Osteoblast (primary cell): Measurements from ENCODE around the gene SGPP2. TPM values are rescaled to one million over a fixed set of nuclear protein-coding genes. Genes with fewer than 3 reads are reported as not detected.

Experiments
- DNase-seq: peaks from one replicate; pipeline ENCODE4 v3.0.0; 2011; ENCODE audit warnings: low spot score, mixed read lengths; ENCODE audit not compliant: insufficient read length; ENCODE audit errors: missing footprints
- H2AFZ ChIP-seq: 2 replicates; pipeline ENCODE4 v1.6.0; 2011; ENCODE audit warnings: mild to moderate bottlenecking, low read length
- H3K27ac ChIP-seq: 2 replicates; pipeline ENCODE4 v1.5.1; 2011; ENCODE audit warnings: mild to moderate bottlenecking, low read depth, low read length, moderate library complexity
- H3K27me3 ChIP-seq: 2 replicates; pipeline ENCODE4 v1.6.0; 2012; ENCODE audit warnings: mild to moderate bottlenecking, control low read depth, inconsistent platforms, low read length, moderate library complexity; ENCODE audit not compliant: insufficient read depth
- H3K36me3 ChIP-seq: 2 replicates; pipeline ENCODE4 v1.5.1; 2011; ENCODE audit warnings: mild to moderate bottlenecking, low read length, control low read depth, moderate library complexity; ENCODE audit not compliant: insufficient read depth
- H3K4me1 ChIP-seq: 2 replicates; pipeline ENCODE4 v1.5.1; 2011; ENCODE audit warnings: mild to moderate bottlenecking, low read length, control low read depth, moderate library complexity; ENCODE audit not compliant: insufficient read depth
- H3K4me2 ChIP-seq: 2 replicates; pipeline ENCODE4 v1.6.0; 2011; ENCODE audit warnings: mild to moderate bottlenecking, low read length; ENCODE audit not compliant: insufficient read depth
- H3K4me3 ChIP-seq: fragments of 200-600 bp; sonication (generic); 3 replicates; pipeline ENCODE4 v1.5.1; 2012; ENCODE audit warnings: mild to moderate bottlenecking, low read length, inconsistent platforms; ENCODE audit not compliant: insufficient read depth
- H3K79me2 ChIP-seq: 2 replicates; pipeline ENCODE4 v1.6.0; 2012; ENCODE audit warnings: mild to moderate bottlenecking, low read length, control low read depth, inconsistent platforms; ENCODE audit not compliant: insufficient read depth
- H3K9me3 ChIP-seq: 2 replicates; pipeline ENCODE4 v1.5.1; 2011; ENCODE audit warnings: low read depth, low read length, control low read depth
- H4K20me1 ChIP-seq: 2 replicates; pipeline ENCODE4 v1.6.0; 2012; ENCODE audit warnings: mild to moderate bottlenecking, low read length, control low read depth; ENCODE audit not compliant: insufficient read depth
- total RNA-seq: library from RNA; depleted of rRNA; stranded (reverse); fragments of >200 nt; gene quantifications from 2 replicates; pipeline ENCODE4 v1.2.3, GENCODE V29; 2012
- TF ChIP-seq, protein P1 (sequence below): IDR thresholded peaks from 2 replicates; pipeline ENCODE4 v1.5.1; 2011; ENCODE audit warnings: mild to moderate bottlenecking, low read depth, low read length, moderate library complexity; ENCODE audit errors: extremely low read depth

The SGPP2 gene
- total RNA-seq, 1 donor: not detected

DNA sequence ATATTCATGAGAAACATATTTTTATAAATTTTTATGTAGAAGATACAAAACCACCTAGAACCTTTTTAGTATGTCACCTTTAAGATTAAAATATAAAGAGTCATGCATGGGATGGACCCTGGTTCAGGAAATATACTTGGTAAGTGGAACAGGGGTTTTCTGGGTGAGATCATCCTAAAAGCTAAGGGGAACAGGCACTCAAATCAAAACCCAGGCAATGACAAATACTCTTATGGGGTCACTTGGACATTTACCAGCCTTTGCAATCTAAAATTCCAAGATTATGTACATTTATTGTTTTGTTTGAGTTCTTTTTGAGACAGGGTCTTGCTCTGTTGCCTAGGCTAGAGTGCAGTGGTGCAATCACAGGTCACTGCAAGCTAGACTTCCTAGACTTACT is 65.8 kb downstream of the SGPP2 start:
- Histone ChIP-seq H3K9me3 (no peaks in the 10 kb centered on the region), H3K79me2 (no peaks in the 10 kb centered on the region), H3K4me3 (no peak overlapping the region), H3K27me3 (no peaks in the 10 kb centered on the region), H3K4me2 (no peak overlapping the region), H2AFZ (no peak overlapping the region), H3K4me1 (no peaks in the 10 kb centered on the region), H3K36me3 (no peaks in the 10 kb centered on the region), H4K20me1 (no peaks in the 10 kb centered on the region), H3K27ac (no peak overlapping the region)
- no peak for DNase-seq
- TF ChIP-seq, protein P1, sequence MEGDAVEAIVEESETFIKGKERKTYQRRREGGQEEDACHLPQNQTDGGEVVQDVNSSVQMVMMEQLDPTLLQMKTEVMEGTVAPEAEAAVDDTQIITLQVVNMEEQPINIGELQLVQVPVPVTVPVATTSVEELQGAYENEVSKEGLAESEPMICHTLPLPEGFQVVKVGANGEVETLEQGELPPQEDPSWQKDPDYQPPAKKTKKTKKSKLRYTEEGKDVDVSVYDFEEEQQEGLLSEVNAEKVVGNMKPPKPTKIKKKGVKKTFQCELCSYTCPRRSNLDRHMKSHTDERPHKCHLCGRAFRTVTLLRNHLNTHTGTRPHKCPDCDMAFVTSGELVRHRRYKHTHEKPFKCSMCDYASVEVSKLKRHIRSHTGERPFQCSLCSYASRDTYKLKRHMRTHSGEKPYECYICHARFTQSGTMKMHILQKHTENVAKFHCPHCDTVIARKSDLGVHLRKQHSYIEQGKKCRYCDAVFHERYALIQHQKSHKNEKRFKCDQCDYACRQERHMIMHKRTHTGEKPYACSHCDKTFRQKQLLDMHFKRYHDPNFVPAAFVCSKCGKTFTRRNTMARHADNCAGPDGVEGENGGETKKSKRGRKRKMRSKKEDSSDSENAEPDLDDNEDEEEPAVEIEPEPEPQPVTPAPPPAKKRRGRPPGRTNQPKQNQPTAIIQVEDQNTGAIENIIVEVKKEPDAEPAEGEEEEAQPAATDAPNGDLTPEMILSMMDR: no peak

DNA sequence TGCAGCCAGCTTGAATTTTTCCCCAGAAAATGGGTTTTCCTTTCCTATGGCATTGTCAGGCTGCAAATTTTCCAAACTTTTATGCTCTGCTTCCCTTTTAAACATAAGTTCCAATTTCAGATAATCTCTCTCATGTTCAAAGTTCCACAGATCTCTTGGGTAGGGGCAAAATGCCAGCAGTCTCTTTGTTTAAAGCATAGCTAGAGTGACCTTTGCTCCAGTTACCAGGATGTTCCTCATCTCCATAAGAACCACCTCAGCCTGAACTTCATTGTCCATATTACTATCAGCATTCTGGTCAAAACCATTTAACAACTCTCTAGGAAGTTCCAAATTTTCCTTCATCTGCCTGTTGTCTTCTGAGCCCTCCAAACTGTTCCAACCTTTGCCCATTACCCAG is 68.3 kb downstream of the SGPP2 start:
- TF ChIP-seq, protein P1: no peak
- no peak overlapping the region for H2AFZ ChIP-seq
- no peaks in the 10 kb centered on the region for H3K27me3 ChIP-seq

DNA sequence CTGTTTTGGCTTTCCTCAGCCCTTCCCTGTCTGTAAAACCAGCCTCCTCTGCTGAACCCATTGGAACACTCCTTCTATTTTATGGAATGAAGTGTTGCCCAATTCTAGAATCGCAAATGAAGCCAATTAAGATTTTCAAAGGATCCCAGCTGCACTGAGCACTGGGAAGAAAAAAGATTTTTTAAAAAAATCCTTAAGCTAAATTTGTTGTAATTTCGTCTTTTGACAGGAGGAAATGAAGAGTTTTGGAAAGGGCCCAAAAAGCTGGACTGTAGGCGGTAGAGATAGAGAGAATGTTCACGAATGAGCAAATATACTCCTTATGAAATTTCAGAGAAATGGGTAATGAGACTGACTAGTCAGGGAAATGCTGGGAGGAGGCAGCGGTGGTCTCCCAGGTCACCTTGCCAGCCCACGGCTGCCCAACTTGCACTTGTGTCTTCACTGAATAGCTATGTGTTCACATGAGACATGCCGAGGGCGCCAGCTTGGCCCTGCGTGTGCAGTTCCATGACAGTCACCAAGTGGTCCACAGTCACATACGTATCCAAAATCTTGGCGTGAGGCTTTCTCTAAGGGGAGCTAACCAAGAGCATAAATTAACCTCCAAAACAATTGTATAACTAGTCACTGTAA is 69.9 kb downstream of the SGPP2 start:
- Histone ChIP-seq H3K4me2 (no peak overlapping the region), H2AFZ (no peak overlapping the region), H3K9me3 (no peaks in the 10 kb centered on the region), H3K4me3 (no peak overlapping the region), H4K20me1 (no peaks in the 10 kb centered on the region), H3K4me1 (no peaks in the 10 kb centered on the region), H3K79me2 (no peaks in the 10 kb centered on the region), H3K36me3 (no peaks in the 10 kb centered on the region), H3K27me3 (no peaks in the 10 kb centered on the region), H3K27ac (no peak overlapping the region)
- TF ChIP-seq, protein P1: no peak
- no peak for DNase-seq

More for the DNA sequence above, 68.3 kb downstream of the SGPP2 start:
- Histone ChIP-seq H3K36me3 (no peaks in the 10 kb centered on the region), H3K27ac (no peak overlapping the region), H3K79me2 (no peaks in the 10 kb centered on the region), H3K4me2 (no peak overlapping the region), H3K9me3 (no peaks in the 10 kb centered on the region), H4K20me1 (no peaks in the 10 kb centered on the region), H3K4me3 (no peak overlapping the region), H3K4me1 (no peaks in the 10 kb centered on the region)
- DNase-seq: no peak

DNA sequence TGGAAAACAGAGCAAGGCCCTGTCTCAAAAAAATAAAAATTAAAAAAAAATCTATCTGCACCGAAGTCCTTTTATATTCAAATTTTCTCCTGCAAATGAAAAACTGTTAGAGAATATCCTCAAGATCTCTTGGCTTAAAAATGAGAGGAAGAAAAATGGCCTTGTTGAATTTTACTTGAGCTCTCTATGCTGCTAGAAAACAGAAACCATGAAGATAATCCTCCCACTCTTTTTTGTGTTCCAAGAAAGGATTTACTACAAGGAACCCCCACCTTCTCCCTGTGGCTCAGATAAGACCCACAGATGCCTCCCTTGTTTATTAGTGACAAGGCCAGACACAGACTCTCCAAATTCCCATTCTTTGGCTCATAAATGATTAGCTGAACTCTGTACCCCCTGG is 71.0 kb downstream of the SGPP2 start:
- DNase-seq: no peak
- Histone ChIP-seq H3K27ac (no peak overlapping the region), H4K20me1 (no peaks in the 10 kb centered on the region), H3K4me1 (no peaks in the 10 kb centered on the region), H3K79me2 (no peaks in the 10 kb centered on the region), H3K4me2 (no peak overlapping the region), H3K36me3 (no peaks in the 10 kb centered on the region), H3K27me3 (no peaks in the 10 kb centered on the region), H2AFZ (no peak overlapping the region), H3K9me3 (no peaks in the 10 kb centered on the region), H3K4me3 (no peak overlapping the region)
- TF ChIP-seq, protein P1: no peak
